B cell (primary cell): Measurements from ENCODE around the gene ZFPM1. TPM values are rescaled to one million over a fixed set of nuclear protein-coding genes. Genes with fewer than 3 reads are reported as not detected.

Experiments
- ATAC-seq: fragments of 200-7000 bp; cut with Tn5 transposase; one replicate; pipeline ENCODE4 v1.10.0; 2021; ENCODE audit warnings: low read depth, mild to moderate bottlenecking, moderate number of reproducible peaks, moderate library complexity
- CTCF ChIA-PET: fragments of 350-600 bp; sonication (Branson Sonifier 250); formaldehyde crosslinking; loops from one replicate; lab custom pipeline; 2021; ENCODE audit warnings: antibody characterized with exemption, inconsistent platforms; lab: Charles Lee
- POLR2A ChIA-PET: fragments of 350-600 bp; sonication (Branson Sonifier 250); formaldehyde crosslinking; loops from one replicate; lab custom pipeline; 2021; ENCODE audit warnings: antibody characterized with exemption; lab: Charles Lee
- DNase-seq: peaks from one replicate; pipeline ENCODE4 v3.0.0; 2013
- H2AFZ ChIP-seq: 2 replicates; pipeline ENCODE4 v1.6.1; 2012; ENCODE audit warnings: mild to moderate bottlenecking, low read depth, low read length; ENCODE audit not compliant: insufficient read depth, poor library complexity, severe bottlenecking
- H3K27ac ChIP-seq, 2 donors: 1 replicate in 1 of 2; 2 replicates in 1 of 2; pipeline ENCODE4 v1.5.1; 2012 to 2013; ENCODE audit warnings: low read length in 2 of 2, mild to moderate bottlenecking in 2 of 2, moderate library complexity in 1 of 2
- H3K27me3 ChIP-seq, 4 experiments: fragments of 200-600 bp in 1 of 4; sonication (generic) in 1 of 4; replicated peaks in 1 of 4; 1 replicate in 2 of 4; 2 replicates in 2 of 4; pipeline versions ENCODE4 v1.6.1 to v1.7.0; 2013 to 2016; ENCODE audit warnings: low read length in 3 of 4, mild to moderate bottlenecking in 2 of 4, mixed read lengths in 1 of 4, moderate library complexity in 1 of 4; ENCODE audit not compliant: insufficient read depth in 4 of 4, control insufficient read depth in 3 of 4; ENCODE audit errors: control extremely low read depth in 1 of 4
- H3K36me3 ChIP-seq, 2 experiments: replicated peaks in 1 of 2; 1 replicate in 1 of 2; 2 replicates in 1 of 2; pipeline versions ENCODE4 v1.6.1 to v1.7.1; 2013; ENCODE audit warnings: low read length in 1 of 2; ENCODE audit not compliant: insufficient read depth in 2 of 2, control insufficient read depth in 1 of 2; ENCODE audit errors: control extremely low read depth in 1 of 2, extremely low read depth in 1 of 2
- H3K4me1 ChIP-seq, 2 donors: fragments of 200-600 bp in 1 of 2; sonication (generic) in 1 of 2; 1 replicate in 1 of 2; 2 replicates in 1 of 2; pipeline versions ENCODE4 v1.5.1 to v1.6.1; 2013 to 2017; ENCODE audit warnings: low read length in 2 of 2; ENCODE audit not compliant: control insufficient read depth in 2 of 2, insufficient read depth in 2 of 2
- H3K4me2 ChIP-seq: replicated peaks from 2 replicates; pipeline ENCODE3; 2012; ENCODE audit warnings: mild to moderate bottlenecking, low read depth, low read length; ENCODE audit not compliant: poor library complexity, severe bottlenecking
- H3K4me3 ChIP-seq, 5 experiments: fragments of 200-600 bp in 1 of 5; sonication (generic) in 1 of 5; 1 replicate in 3 of 5; 2 replicates in 2 of 5; pipeline versions ENCODE4 v1.5.1 to v1.7.0; 2011 to 2016; ENCODE audit warnings: low read length in 4 of 5, mild to moderate bottlenecking in 4 of 5, low read depth in 2 of 5, control low read depth in 1 of 5, moderate library complexity in 1 of 5; ENCODE audit not compliant: insufficient read depth in 1 of 5; ENCODE audit errors: control extremely low read depth in 1 of 5, extremely low read depth in 1 of 5
- H3K79me2 ChIP-seq: fragments of 200-600 bp; sonication (generic); one replicate; pipeline ENCODE4 v1.6.0; 2016; ENCODE audit warnings: low read length; ENCODE audit not compliant: control insufficient read depth, insufficient read depth
- H3K9ac ChIP-seq: fragments of 200-600 bp; sonication (generic); 2 replicates; pipeline ENCODE4 v1.6.1; 2017; ENCODE audit warnings: mild to moderate bottlenecking, low read length, moderate library complexity
- H3K9me3 ChIP-seq, 3 donors: one replicate each; pipeline versions ENCODE4 v1.6.1 to v1.7.1; 2013; ENCODE audit warnings: low read length in 2 of 3; ENCODE audit not compliant: control insufficient read depth in 2 of 3, insufficient read depth in 1 of 3; ENCODE audit errors: control extremely low read depth in 1 of 3
- H4K20me1 ChIP-seq: 2 replicates; pipeline ENCODE4 v1.6.0; 2012; ENCODE audit warnings: mild to moderate bottlenecking, low read length; ENCODE audit not compliant: insufficient read depth, control insufficient read depth, poor library complexity, severe bottlenecking
- H3K27ac Mint-ChIP-seq: one replicate; pipeline ENCODE4 v1.8.0; 2021; ENCODE audit warnings: mixed read lengths
- H3K27me3 Mint-ChIP-seq: one replicate; pipeline ENCODE4 v1.8.0; 2021; ENCODE audit warnings: mixed read lengths
- H3K4me1 Mint-ChIP-seq: one replicate; pipeline ENCODE4 v1.8.0; 2021; ENCODE audit warnings: mixed read lengths
- H3K4me3 Mint-ChIP-seq: one replicate; pipeline ENCODE4 v1.8.0; 2021; ENCODE audit warnings: mixed read lengths
- H3K9me3 Mint-ChIP-seq: one replicate; pipeline ENCODE4 v1.8.0; 2022; ENCODE audit warnings: mixed read lengths; ENCODE audit not compliant: insufficient read depth
- EZH2 ChIP-seq: IDR thresholded peaks from 2 replicates; pipeline ENCODE4 v1.6.1; 2012; ENCODE audit warnings: borderline replicate concordance, low read depth, mild to moderate bottlenecking, moderate library complexity, low read length; ENCODE audit not compliant: insufficient read depth, poor library complexity, severe bottlenecking
- WGBS: methylation state at CpG from one replicate; pipeline ENCODE4 v1.1.5; 2013; ENCODE audit warnings: missing lambda C conversion rate; ENCODE audit not compliant: insufficient coverage; 5-methylcytosine and 5-hydroxymethylcytosine counted together
- intact Hi-C: fragments of 100-400 bp; cut with micrococcal nuclease; formaldehyde crosslinking; loops from one replicate; pipeline ENCODE4 v1.10.0; 2022
- polyA plus RNA-seq: library from polyadenylated mRNA; depleted of rRNA; stranded (reverse); fragments of >200 nt; gene quantifications from 2 replicates; pipeline ENCODE4 v1.2.3, GENCODE V29; 2012
- total RNA-seq, 2 donors: library from RNA; stranded (reverse); fragments of 120-200 nt in 1 of 2; gene quantifications; 1 replicate in 1 of 2; 2 replicates in 1 of 2; pipeline versions ENCODE4 v1.2.3 to v1.2.4, GENCODE V29; 2013 to 2022
- TF ChIP-seq, protein P1 (sequence below): fragments of 200-600 bp; IDR thresholded peaks from one replicate; pipeline ENCODE4 v1.8.0; 2022; ENCODE audit warnings: antibody characterized with exemption, mild to moderate bottlenecking

The ZFPM1 gene
- total and polyA plus RNA-seq, 2 donors (not counting 1 experiment from before 2014, with no cell fraction given): 4.3 to 34.6 TPM

DNA sequence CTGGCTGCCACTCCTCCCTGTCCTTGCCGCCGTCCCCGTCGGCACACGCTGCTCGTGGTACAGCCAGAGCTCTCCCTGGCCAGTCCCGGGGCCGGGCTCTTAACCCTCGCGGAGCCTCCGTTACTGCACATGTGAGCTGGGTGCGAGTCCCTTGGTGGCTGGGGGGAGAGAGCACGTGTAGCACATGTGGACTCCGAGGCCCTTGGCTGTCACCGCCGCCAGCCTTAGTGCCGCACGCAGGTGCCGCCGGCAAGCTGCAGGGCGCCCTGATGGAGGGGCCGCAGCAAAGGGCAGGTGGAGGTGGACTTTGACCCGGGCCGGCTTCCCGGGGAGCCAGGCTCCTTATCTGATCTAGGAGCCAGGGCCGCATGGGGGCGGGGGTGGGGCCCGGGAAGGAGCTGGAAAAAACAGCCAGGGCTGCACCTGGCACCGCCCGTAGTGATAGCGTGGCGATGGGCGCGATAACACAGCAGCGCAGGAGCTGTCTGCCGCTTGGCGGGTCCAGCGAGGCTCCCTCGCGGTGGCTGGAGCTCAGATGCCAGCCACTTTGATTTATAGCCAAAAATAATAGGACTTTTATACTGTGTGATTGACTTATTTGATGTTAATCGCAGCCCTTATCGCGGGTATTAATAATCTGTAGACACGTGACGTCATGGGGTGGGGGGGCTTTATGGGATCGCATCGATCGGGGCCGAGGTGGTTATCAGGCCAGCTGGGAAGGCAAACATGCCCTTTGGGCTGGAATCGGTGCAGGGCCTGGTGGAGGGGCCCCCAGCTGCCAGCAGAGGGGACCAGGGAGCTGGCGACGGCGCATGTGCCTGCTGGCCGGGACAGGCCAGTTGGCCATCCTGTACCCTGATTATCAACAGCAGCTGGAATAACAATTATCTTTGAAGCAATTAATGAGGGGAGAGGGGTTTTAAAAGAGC is 35.1 kb downstream of the ZFPM1 start:
- no peaks in the 10 kb centered on the region for H3K27me3 Mint-ChIP-seq

More for the DNA sequence above, 35.1 kb downstream of the ZFPM1 start:
- POLR2A ChIA-PET: interaction anchor here (0.6 kb wide), 1 partner anchor 1525 kb away, joined by 4 read pairs; no protein-coding TSS in a partner anchor
- Histone ChIP-seq H3K9ac (no peak overlapping the region), H3K4me1 (no peaks in the 10 kb centered on the region), H2AFZ (no peak overlapping the region), H3K9me3 (no peaks in the 10 kb centered on the region), H3K4me3 (no peak overlapping the region), H3K4me2 (no peak overlapping the region), H3K36me3 (peaks cover 0 to 15% of the 10 kb centered on the region in 2 experiments), H3K27ac (no peak overlapping the region), H3K27me3 (no peaks in the 10 kb centered on the region), H4K20me1 (peaks cover 32% of the 10 kb centered on the region), H3K79me2 (peaks cover 28% of the 10 kb centered on the region)
- CTCF ChIA-PET: interaction anchor here (1.6 kb wide), 1 partner anchor 43 kb away, joined by 4 read pairs; no protein-coding TSS in a partner anchor
- Mint-ChIP-seq H3K4me3 (no peak overlapping the region), H3K9me3 (no peaks in the 10 kb centered on the region), H3K4me1 (peaks cover 7% of the 10 kb centered on the region), H3K27ac (no peak overlapping the region)
- no peak for TF ChIP-seq EZH2
- TF ChIP-seq, protein P1, sequence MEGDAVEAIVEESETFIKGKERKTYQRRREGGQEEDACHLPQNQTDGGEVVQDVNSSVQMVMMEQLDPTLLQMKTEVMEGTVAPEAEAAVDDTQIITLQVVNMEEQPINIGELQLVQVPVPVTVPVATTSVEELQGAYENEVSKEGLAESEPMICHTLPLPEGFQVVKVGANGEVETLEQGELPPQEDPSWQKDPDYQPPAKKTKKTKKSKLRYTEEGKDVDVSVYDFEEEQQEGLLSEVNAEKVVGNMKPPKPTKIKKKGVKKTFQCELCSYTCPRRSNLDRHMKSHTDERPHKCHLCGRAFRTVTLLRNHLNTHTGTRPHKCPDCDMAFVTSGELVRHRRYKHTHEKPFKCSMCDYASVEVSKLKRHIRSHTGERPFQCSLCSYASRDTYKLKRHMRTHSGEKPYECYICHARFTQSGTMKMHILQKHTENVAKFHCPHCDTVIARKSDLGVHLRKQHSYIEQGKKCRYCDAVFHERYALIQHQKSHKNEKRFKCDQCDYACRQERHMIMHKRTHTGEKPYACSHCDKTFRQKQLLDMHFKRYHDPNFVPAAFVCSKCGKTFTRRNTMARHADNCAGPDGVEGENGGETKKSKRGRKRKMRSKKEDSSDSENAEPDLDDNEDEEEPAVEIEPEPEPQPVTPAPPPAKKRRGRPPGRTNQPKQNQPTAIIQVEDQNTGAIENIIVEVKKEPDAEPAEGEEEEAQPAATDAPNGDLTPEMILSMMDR: no peak
- 96% methylated on average over 53 of the region's 54 CpGs for WGBS
- ATAC-seq (no peak), DNase-seq (no peak)
- intact Hi-C loops: no loop called here
